K562 (cell line): Measurements from ENCODE around the gene CELSR1. TPM values are rescaled to one million over a fixed set of nuclear protein-coding genes. Genes with fewer than 3 reads are reported as not detected.

Source experiments
- CHD7 ChIP-seq: fragments of 200-600 bp; sonication (generic); IDR thresholded peaks from one replicate; pipeline ENCODE4 v1.6.1; 2012; ENCODE audit warnings: mild to moderate bottlenecking, low read depth, low read length, inconsistent platforms
- DEAF1 ChIP-seq: fragments of 450-650 bp; formaldehyde crosslinking; IDR thresholded peaks from 2 replicates; pipeline ENCODE4 v1.4.0; 2020; ENCODE audit warnings: mild to moderate bottlenecking, moderate library complexity
- EWSR1 ChIP-seq: fragments of 450-650 bp; IDR thresholded peaks from 2 replicates; pipeline ENCODE4 v1.6.1; 2018; ENCODE audit warnings: borderline replicate concordance, mild to moderate bottlenecking, low read depth, moderate library complexity; ENCODE audit not compliant: partially characterized antibody
- GABPB2 ChIP-seq: fragments of 250-450 bp; sonication (Bioruptor Pico); conservative IDR thresholded peaks from 2 replicates; pipeline ENCODE4 v1.5.1; 2021; ENCODE audit warnings: mild to moderate bottlenecking
- KLF16 ChIP-seq: IDR thresholded peaks from 2 replicates; pipeline ENCODE4 v1.6.1; 2016; ENCODE audit warnings: antibody characterized with exemption
- MITF ChIP-seq: IDR thresholded peaks from 2 replicates; pipeline ENCODE4 v1.6.1; 2014; ENCODE audit warnings: antibody characterized with exemption
- POLR3A ChIP-seq: IDR thresholded peaks from 2 replicates; pipeline ENCODE4 v1.6.1; 2011; ENCODE audit warnings: borderline replicate concordance, mild to moderate bottlenecking, moderate library complexity; ENCODE audit not compliant: insufficient read length, insufficient read depth; ENCODE audit errors: extremely low read depth
- STAG1 ChIP-seq: sonication (generic); formaldehyde crosslinking; IDR thresholded peaks from 2 replicates; pipeline ENCODE4 v1.5.0; 2020; ENCODE audit warnings: missing genetic modification reagents, borderline replicate concordance
- U2AF1 ChIP-seq: fragments of 200-400 bp; formaldehyde crosslinking; optimal IDR thresholded peaks from 2 replicates; pipeline ENCODE3; 2017; ENCODE audit warnings: mild to moderate bottlenecking, low read depth, low read length, moderate library complexity
- YBX1 ChIP-seq: fragments of 450-650 bp; IDR thresholded peaks from 2 replicates; pipeline ENCODE4 v1.7.1; 2016; ENCODE audit warnings: mild to moderate bottlenecking
- ZNF133 ChIP-seq: fragments of 250-450 bp; sonication (Bioruptor Pico); IDR thresholded peaks from 2 replicates; pipeline ENCODE4 v1.4.0; 2020; ENCODE audit warnings: mild to moderate bottlenecking
- ZNF140 ChIP-seq: fragments of 250-450 bp; sonication (Bioruptor Pico); IDR thresholded peaks from 2 replicates; pipeline ENCODE4 v1.8.0; 2021; ENCODE audit warnings: moderate library complexity, mild to moderate bottlenecking, inconsistent platforms
- polyA plus RNA-seq, 8 experiments: library from polyadenylated mRNA; depleted of rRNA in 4 of 8; stranded (reverse) in 5 of 8; unstranded in 3 of 8; fragments of >200 nt; fragmentation: Nextera tagmentation in 2 of 8; fragmentation: Illumina TruSeq in 1 of 8; extraction: Ambion mirVana in 2 of 8; extraction: Trizol in 1 of 8; gene quantifications; 2 replicates each; pipeline versions ENCODE4 v1.2.1 to v1.2.3, GENCODE V29; 2011 to 2014; ENCODE audit warnings: inconsistent platforms in 1 of 8, missing spikeins in 1 of 8
- total RNA-seq, 7 experiments: library from RNA; depleted of rRNA in 6 of 7; stranded (reverse); fragments of >200 nt in 6 of 7; fragmentation: Illumina TruSeq in 2 of 7; extraction: Trizol in 2 of 7; gene quantifications; 2 replicates each; pipeline versions ENCODE4 v1.2.1 to v1.2.3, GENCODE V29; 2011 to 2021; ENCODE audit warnings: low replicate concordance in 1 of 7

The CELSR1 gene
- total and polyA plus RNA-seq, 9 of the 15 experiments (the other 6 are each of a cell fraction or from before 2014, with no cell fraction given): under 0.01 to 0.09 TPM; not detected in 7

- TF ChIP-seq CHD7 (no peak), GABPB2 (CRISPR knock-in tag) (no peak), STAG1 (CRISPR knock-in tag) (peak; percentile 85), U2AF1 (no peak), YBX1 (no peak), ZNF140 (CRISPR knock-in tag) (no peak), EWSR1 (no peak), ZNF133 (no peak), MITF (no peak), POLR3A (no peak), DEAF1 (CRISPR knock-in tag) (peak; percentile 40; the same call in 1 of the 2 replicates), KLF16 (peak; percentile 9; the same call in 1 of the 2 replicates)
Measured at GRCh38 chr22:46542011-46542985, 4.9 kb upstream of the CELSR1 start (continued).
